Measurements from ENCODE around the gene APLP1. TPM values are rescaled to one million over a fixed set of nuclear protein-coding genes. Genes with fewer than 3 reads are reported as not detected.

APLP1 gene
- total and polyA plus RNA-seq, 2 donors (not counting 3 experiments of a cell fraction or from before 2014, with no cell fraction given), result 6.2 to 13.0 TPM

- H3K9ac ChIP-seq (replicated peaks; ENCODE audit: extremely low read depth, insufficient read depth, low read length), result no peak overlapping the region
- no peaks in the 10 kb centered on the region for H3K4me1 ChIP-seq (ENCODE audit: control insufficient read depth, extremely low read depth, insufficient read depth, low read length)
- dilution Hi-C loops (cut with MboI; ENCODE audit: extremely low pct_ligation_motif_present, low sequenced_read_pairs) (no loop called here), intact Hi-C loops (cut with micrococcal nuclease) (no loop called here)
- H3K4me2 ChIP-seq (ENCODE audit: insufficient read depth, low read length), result no peak overlapping the region
- ChIA-PET POLR2A (no interaction called here), CTCF (interaction anchor here (1.9 kb wide), 1 partner anchor 45 kb away, joined by 5 read pairs; no protein-coding TSS in a partner anchor)
- no peak overlapping the region for H2AFZ ChIP-seq (ENCODE audit: low read depth, low read length)
- no TSS peak for BruUV-seq (replicated peaks)
- H3K9me3 ChIP-seq (replicated peaks; ENCODE audit: control insufficient read depth, insufficient read depth, low read length), result no peaks in the 10 kb centered on the region
- TF ChIP-seq EZH2 (IDR thresholded peaks at IDR 0.05; ENCODE audit: borderline replicate concordance, low read depth, low read length, severe bottlenecking) (no peak), POLR2A (IDR thresholded peaks at IDR 0.05; ENCODE audit: low read depth, low read length) (no peak), CTCF (IDR thresholded peaks at IDR 0.05; ENCODE audit: extremely low read depth in 1 of 2, insufficient read depth in 1 of 2, low read depth in 1 of 2, low read length in 2 of 2) (no peak), POLR2AphosphoS5 (IDR thresholded peaks at IDR 0.05; ENCODE audit: insufficient read depth, low read depth, low read length) (no peak)
- no peaks in the 10 kb centered on the region for H3K9me1 ChIP-seq (replicated peaks; ENCODE audit: control insufficient read depth, extremely low read depth, insufficient read depth, low read length)
- H3K4me3 ChIP-seq (replicated peaks in 1 of 3; ENCODE audit: insufficient read depth in 1 of 3, low read depth in 1 of 3, low read length in 3 of 3), result no peak overlapping the region
- H3K36me3 ChIP-seq (ENCODE audit: control insufficient read depth in 2 of 2, extremely low read depth in 1 of 2, insufficient read depth in 2 of 2, low read length in 2 of 2), result peaks cover 0 to 16% of the 10 kb centered on the region in 2 experiments
- no peak for FAIRE-seq
- no peak for DNase-seq (ENCODE audit: low read depth, low spot score)
- H4K20me1 ChIP-seq (replicated peaks; ENCODE audit: control insufficient read depth, extremely low read depth, insufficient read depth, low read length), result no peaks in the 10 kb centered on the region
- H3K27ac ChIP-seq (ENCODE audit: insufficient read depth, low read depth, low read length), result no peak overlapping the region
- no peaks in the 10 kb centered on the region for H3K79me2 ChIP-seq (ENCODE audit: control insufficient read depth, insufficient read depth, low read length)
- H3K27me3 ChIP-seq (ENCODE audit: control insufficient read depth in 2 of 2, insufficient read depth in 2 of 2, low read length in 2 of 2), result no peaks in the 10 kb centered on the region
Observed at GRCh38 chr19:35885904-35886303, 17.5 kb downstream of the APLP1 start.

GRCh38 chr19:35887197-35887596 lies 18.8 kb downstream of the APLP1 start:
- Histone ChIP-seq H3K9me1 (replicated peaks; ENCODE audit: control insufficient read depth, extremely low read depth, insufficient read depth, low read length) (no peaks in the 10 kb centered on the region), H3K9me3 (replicated peaks; ENCODE audit: control insufficient read depth, insufficient read depth, low read length) (no peaks in the 10 kb centered on the region), H3K27me3 (ENCODE audit: control insufficient read depth in 2 of 2, insufficient read depth in 2 of 2, low read length in 2 of 2) (no peaks in the 10 kb centered on the region), H3K36me3 (ENCODE audit: control insufficient read depth in 2 of 2, extremely low read depth in 1 of 2, insufficient read depth in 2 of 2, low read length in 2 of 2) (peaks cover 0 to 16% of the 10 kb centered on the region in 2 experiments), H4K20me1 (replicated peaks; ENCODE audit: control insufficient read depth, extremely low read depth, insufficient read depth, low read length) (no peaks in the 10 kb centered on the region), H3K4me3 (replicated peaks in 1 of 3; ENCODE audit: insufficient read depth in 1 of 3, low read depth in 1 of 3, low read length in 3 of 3) (no peak overlapping the region), H3K79me2 (ENCODE audit: control insufficient read depth, insufficient read depth, low read length) (no peaks in the 10 kb centered on the region), H2AFZ (ENCODE audit: low read depth, low read length) (no peak overlapping the region), H3K27ac (ENCODE audit: insufficient read depth, low read depth, low read length) (no peak overlapping the region), H3K4me2 (ENCODE audit: insufficient read depth, low read length) (no peak overlapping the region), H3K4me1 (ENCODE audit: control insufficient read depth, extremely low read depth, insufficient read depth, low read length) (no peaks in the 10 kb centered on the region), H3K9ac (replicated peaks; ENCODE audit: extremely low read depth, insufficient read depth, low read length) (no peak overlapping the region)
- CTCF ChIA-PET, result no interaction called here
- FAIRE-seq, result no peak
- POLR2A ChIA-PET, result no interaction called here
- dilution Hi-C loops (cut with MboI; ENCODE audit: extremely low pct_ligation_motif_present, low sequenced_read_pairs) (no loop called here), intact Hi-C loops (cut with micrococcal nuclease) (no loop called here)
- BruUV-seq (replicated peaks), result no TSS peak
- DNase-seq (ENCODE audit: low read depth, low spot score), result no peak
- no peak for TF ChIP-seq GATA2 (IDR thresholded peaks at IDR 0.05; ENCODE audit: insufficient read depth, insufficient read length, low read depth, low read length)
